NCI-H748 (cell line): ENCODE results near the gene ELP6.

Source experiments
- DNase-seq: peaks from one replicate; lab custom pipeline; 2025; ENCODE audit not compliant: unreplicated experiment; lab: John Stamatoyannopoulos, UW

ELP6 gene, protein sequence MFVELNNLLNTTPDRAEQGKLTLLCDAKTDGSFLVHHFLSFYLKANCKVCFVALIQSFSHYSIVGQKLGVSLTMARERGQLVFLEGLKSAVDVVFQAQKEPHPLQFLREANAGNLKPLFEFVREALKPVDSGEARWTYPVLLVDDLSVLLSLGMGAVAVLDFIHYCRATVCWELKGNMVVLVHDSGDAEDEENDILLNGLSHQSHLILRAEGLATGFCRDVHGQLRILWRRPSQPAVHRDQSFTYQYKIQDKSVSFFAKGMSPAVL

DNA sequence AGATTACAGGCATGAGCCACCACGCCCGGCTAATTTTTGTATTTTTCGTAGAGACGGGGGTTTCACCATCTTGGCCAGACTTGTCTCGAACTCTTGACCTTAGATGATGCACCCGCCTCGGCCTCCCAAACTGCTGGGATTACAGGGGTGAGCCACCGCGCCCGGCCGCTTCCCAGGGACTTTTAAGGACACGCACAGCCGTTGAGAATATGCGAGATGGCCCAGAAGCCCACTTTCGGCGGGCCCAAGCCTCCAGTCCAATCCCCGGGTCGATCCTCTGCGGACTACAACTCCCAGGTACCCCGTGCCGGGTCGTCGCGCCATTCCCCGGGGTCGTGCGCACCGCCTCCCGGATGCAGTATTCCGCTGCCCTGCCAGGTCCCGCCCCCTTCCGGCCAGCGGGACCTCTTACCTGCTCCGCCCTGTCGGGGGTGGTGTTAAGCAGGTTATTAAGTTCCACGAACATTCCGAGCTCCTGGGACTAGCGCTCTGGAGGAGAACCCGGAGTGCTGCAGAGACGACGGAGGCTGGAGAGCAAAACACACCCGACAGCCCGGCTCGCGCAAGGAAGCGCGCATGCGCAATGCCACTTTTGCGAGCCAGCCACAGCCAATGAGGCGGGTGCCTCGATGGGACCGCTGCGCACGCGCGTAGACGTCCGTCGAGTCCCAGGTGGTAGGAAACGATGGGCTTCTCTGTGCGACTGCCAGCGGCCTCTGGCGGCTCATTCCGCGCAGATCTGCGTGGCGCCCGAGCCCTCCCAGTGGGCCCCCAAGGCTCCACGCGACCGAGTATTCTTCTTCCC is at the start of gene ELP6:
Gene ELP6, minus strand, starts transcription at position 588 of the 805 bp plus-strand sequence. Its CDS starts 122 bp downstream, at position 466.
- DNase-seq: peak; percentile 93

DNA sequence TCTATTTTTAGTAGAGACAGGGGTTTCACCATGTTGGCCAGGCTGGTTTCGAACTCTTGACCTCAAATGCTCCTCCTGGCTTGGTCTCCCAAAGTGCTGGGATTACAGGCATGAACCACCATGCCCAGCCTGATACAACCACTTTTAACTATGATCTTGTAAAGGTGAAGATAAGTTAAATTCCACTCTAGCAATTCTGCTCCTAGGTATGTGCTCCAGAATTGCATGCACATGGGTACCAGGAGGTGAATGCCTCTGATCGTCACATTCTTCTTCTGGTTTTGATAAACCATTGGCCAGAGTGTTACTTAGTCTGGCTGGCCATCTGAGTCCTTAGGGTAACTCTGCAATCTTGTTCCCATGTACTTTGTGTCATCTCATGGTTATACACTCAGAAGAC is 42.8 kb upstream of the ELP6 start:
- no peak for DNase-seq

DNA sequence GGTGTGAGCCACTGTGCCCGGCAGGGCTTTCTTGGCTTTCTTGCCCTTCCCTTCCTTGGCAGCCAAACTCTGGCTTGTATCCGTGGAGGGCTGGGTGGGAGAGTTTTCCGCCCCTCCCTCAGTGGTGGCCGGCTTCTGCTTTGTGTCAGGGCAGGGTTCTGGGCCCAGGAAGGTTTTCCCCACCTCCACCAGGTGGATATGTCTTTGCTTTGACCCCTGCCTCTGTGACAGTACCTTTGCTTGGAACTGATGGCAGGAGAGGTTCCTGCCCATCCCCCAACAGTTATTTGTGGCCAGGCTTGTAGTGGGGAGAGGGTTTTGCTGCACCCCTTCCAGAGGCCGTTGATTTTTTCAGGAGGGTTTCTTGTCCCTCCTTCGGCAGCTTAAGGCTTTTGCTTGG is 40.8 kb upstream of the ELP6 start:
- DNase-seq: no peak

DNA sequence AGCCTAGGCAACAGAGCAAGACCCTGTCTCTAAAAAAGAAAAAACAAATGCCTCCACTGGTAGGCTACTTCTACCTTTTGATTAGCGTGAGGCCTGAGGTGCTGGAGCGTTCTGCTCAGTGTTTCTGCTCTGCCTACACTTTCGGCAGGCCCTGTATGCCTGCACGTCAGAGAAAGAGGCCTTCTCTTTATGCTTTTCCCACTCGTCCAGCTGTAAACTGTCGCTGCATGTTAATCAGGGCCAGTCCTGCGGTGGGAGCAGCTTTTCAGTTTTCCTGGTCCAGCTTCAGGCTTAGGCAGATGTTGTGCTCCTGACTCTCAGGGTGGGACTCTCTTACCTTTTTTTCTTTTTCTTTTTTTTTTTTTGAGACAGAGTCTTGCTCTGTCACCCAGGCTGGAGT is 39.9 kb upstream of the ELP6 start:
- no peak for DNase-seq

DNA sequence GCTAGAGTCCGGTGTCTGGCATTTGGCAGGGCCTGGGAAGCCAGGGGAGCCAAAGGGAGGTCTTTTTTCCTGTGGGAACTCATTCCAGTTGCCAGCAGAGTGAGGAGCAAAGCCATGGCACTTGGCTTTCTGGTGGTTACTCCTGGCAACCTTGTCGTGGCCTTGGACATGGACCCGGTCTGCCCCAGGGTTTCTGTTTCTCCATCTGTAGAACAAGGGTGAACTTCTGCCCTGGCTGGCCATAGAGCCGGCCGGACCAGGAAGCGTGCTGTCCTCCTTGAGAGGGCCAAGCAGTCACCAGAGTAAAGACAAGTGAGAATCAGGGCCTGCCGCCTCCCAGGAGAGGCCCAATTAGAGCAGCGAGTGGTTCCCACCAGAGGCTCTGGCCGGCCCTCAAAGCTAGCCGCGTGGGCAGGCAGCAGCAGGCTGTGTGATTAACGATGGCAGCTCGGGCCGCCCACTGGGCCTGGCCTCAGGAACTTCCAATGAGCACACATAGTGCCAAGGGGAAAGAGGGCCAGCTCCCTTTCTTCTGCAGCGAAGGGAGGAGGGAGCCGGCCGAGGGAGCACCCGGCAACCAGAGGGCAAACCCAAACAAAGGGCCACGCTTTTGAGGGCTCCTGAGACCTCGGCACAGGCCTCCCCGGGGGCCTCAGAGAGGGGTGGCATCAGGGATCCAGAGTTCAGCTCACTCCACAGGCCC is 29.1 kb upstream of the ELP6 start:
- DNase-seq: no peak

DNA sequence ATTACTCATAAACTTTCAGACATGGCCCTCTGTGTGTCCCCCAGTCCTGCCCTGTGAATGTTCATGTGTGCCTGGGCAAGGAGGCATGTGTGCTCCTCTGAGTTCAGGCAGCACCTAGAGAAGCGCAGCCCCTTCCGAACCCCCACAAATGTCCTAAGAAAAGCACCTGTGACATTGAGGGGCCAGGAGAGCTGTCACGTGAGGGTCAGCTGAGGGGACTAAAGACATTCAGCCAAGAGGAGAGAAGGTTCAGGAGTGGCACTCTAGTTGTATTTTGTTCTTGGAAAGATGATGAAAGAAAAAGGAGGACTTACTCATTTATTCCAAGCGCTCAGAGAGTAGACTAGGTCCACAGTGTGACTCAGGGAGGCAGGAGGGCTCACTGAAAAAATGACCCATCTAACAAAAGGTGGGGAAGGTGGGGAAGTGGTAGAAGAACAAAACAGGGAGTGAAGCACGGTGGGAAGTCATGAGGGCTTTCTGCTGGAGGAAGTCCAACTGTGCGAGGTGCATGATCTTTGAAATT is 28.1 kb upstream of the ELP6 start:
- no peak for DNase-seq

DNA sequence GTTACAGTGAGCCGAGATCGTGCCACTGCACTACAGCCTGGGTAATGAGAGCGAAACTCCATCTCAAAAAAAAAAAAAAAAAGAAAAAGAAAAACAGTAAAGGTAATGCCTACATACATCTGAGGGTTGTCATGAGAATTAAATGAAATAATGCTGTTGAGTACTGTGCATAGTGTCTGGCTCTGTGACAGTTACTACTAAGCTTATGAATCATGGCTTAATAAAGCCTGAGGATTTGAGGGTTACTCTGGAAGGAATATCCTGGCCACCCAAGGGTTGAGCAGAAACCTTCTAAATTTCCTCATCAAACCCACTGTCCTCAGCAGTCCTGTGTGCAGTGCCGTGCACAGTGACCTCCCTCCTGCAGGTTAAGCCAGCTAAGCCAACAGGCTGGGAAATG is 26.8 kb upstream of the ELP6 start:
- DNase-seq: no peak

DNA sequence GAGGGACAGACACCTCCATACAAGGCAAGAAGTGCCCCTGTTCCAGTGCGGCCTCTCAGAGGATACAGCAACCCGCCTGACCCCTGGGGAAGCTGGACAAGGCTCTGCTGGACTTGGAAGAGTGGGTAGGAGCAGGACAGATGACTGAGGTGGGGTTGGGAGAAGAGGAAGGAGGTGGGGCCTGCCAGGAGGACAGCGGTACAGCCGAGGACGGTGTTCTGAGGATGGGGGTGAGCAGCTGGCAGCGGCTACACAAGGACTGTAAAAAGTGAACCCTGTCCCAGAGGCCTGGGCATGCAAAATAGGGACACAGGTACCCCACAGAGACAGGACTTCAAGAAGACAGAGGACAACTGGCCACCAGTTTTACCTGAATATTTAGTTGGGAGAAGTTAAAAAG is 23.5 kb upstream of the ELP6 start:
- DNase-seq: no peak

DNA sequence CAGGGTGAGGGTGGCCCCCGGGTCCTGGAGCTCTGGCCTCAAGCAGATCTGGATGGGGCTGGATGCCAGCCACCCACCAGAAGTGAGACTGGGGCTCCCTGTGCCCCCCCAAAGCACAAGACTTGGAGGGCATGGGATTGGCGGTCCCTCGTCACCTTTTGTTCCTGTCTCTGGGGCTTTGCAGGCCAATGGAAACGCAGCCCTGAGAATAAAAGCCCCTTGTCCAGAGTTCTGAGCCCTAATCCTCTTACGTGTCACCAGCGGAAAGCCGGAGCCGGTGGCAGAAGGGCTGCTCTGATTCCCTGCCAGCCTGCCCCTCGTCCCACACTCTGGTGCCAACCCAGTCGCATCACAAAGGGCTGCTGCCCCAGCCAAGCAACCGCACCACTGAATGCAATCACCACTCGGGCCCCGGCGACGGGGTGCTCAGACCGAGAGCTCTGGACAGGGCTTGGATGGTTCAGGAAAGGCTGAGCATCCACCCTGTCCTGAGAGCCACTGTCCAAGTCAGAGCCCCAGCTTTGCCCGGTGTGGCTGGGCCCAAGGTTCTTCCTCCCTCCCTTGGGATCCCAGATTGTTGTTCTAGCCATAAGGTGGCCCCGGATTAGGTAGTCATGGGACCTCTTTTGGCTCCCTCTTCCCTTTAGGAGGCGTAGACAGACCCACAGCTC is 22.8 kb upstream of the ELP6 start:
- no peak for DNase-seq

DNA sequence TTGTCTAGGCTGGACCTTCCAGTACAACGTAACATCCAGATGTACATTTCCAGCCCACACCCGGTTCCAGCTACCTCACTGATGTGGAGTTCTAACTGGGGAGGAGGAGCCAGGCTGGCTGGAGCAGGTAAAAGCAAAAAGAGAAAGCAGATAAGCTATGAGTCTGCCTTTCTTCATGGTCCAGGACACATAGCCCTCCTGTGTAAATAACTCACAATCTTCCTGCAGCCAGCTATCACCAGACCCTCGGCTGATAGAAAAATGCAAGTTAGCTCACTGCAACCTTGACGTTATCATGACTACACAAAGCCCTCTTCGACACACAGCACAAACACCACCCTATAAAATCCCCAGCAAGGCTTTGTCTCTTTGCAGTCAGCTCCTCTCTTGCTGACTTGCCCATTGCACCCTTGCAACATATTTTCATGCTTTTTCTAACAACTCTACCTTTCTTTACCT is 20.5 kb upstream of the ELP6 start:
- no peak for DNase-seq

DNA sequence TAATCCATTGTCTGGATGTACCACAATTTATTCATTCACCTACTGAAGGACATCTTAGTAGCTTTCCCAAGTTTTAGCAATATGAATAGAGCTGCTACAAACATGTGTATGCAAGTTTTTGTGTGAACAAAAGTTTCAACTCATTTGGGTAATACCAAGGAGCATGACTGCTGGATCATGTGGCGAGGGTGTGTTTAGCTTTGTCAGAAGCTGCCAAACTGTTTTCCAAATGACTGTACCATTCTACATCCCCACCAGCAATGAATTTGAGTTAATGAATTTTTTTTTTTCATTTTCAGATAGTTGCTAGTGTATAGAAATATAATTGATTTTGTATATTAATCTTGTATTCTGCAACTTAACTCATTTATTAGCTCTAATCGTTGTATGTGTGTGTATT is 20.0 kb upstream of the ELP6 start:
- no peak for DNase-seq

DNA sequence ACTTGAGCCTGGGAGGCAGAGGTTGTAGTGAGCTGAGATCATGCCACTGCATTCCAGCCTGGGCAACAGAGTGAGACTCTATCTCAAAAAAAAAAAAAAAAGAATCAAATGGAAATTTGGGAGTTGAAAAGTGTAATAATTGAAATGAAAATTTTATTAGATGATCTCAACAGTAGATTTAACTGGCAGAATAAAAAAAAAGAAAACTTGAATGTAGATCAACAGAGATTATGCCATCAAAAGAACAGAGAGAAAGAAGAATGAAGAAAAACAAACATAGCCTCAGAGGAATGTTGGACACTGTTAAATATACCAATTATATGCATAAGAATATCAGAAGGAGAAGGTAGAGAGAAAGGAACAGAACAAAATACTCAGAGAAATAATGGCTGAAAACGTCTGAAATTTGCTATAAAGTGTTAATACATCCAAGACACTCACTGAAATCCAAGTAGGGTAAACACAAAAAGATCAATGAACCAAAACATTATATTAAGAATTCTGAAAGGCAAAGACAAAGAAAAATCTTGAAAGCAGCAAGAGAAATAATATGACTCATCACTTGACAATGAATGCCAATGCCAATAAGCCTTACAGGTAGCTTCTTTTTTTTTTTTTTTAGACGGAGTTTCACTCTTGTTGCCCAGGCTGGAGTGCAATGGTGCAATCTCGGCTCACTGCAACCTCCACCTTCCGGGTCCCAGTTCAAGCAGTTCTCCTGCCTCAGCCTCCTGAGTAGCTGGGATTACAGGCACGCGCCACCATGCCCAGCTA is 14.6 kb upstream of the ELP6 start:
- DNase-seq: no peak

DNA sequence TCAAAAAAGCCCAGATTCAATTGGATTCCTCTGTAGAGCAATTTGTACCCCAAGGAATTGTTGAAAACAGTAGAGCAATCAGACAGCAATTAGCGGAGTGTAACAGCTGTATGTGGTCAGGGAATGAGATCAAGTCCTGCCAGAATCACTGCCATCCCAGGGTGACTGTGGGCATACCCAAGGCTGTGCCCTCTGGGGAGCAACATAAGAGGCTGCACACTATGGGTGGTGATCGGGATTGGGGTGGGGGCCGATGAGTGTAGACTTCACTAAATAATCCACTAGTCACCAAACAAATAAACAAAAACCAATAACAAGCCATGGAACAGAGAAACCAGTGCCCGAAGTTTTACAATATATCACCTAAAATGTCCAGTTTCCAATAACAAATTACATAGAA is 12.1 kb upstream of the ELP6 start:
- DNase-seq: no peak

DNA sequence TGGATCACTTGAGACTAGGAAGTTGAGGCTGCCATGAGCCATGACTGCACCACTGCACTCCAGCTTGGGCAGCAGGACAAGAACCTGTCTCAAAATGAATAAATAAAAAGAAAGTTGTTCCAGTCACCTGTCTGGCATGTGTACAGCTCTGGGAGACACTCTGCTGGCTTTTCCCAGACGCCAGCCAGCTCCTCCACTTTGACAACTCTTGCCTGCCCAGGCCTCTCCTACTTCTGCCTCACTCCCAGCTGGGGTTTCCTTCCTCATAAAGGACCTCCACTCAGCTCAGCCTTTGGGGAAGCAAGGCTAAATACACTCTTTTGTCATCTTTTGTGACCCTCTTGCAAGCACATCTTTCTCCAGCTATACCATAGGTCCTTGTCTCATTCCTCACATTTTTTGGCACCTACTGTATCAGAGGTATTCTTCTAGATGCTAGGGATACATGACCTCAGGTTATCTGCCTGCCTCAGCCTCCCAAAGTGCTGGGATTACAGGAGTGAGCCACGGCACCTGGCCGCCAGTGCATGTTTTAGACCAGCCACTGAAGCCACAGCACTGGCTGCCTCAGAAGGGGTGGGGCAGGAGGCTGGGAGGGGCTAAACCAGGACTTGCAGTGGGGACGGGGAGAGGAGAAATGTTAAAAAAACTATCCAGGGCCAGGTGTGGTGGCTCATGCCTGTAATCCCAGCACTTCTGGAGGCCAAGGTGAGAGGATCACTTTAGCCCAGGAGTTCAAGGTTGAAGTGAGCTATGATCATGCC is 10.0 kb upstream of the ELP6 start:
- no peak for DNase-seq

DNA sequence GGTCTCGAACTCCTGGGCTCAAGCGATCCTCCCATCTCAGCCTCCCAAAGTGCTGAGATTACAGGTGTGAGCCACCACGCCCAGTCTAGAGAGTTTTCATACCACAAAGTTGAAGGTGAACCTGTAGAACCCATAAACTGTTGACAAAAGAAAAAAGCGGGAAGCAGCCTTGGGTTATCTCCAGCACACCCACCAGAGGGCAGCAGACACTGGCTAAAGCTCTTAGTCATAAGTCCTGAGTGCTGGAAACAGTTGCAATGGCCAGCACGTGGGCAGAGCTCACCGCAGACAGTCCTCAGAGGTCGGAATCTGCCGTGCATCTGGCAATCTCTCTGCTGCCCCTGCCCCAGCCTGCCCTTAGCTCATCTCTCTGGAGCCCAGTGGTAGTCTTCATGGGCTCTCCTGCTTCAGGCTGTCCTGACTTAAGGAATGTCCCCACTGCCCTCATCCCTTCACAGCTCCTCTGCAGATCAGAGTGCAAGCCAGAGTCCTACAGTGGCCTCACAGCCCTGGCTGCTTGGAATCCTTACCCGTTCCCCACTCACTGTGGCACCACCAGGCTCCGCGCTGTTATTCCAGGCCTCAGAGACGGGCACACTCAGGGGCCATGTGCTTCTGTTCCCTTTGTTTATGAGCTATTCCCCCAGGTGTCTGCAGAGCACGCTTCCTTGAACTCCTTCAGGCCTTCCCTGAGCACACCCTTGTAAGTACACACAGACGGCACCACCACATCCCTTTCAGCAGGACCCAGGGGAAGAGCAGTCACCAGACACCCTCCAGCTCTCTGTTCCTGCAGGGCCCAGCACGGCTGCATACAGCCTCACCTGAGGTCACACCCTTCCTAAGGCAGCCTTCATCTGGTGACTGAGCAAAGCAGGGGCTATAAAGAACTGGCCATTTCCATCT is 8.8 kb upstream of the ELP6 start:
- peak; percentile 89 for DNase-seq

DNA sequence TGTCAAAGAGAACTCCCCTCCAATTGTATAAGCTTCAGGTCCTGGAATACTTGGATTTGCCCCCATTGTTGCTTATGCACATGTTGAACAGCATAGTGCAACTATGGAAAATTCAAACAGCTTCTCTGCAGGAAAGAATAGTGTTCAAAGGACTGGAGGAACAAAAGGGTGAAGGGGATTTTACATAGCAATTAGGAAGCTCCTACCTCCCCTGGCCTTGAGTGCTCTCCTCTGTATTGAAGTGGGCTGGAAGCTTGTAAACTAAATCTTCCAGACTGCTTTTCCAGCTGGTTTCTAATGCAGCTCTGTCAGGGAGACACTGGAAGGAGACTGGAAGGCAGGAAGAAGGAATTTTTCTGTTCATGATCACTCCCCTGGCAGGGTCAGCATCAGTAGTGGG is 7.2 kb upstream of the ELP6 start:
- DNase-seq: no peak

DNA sequence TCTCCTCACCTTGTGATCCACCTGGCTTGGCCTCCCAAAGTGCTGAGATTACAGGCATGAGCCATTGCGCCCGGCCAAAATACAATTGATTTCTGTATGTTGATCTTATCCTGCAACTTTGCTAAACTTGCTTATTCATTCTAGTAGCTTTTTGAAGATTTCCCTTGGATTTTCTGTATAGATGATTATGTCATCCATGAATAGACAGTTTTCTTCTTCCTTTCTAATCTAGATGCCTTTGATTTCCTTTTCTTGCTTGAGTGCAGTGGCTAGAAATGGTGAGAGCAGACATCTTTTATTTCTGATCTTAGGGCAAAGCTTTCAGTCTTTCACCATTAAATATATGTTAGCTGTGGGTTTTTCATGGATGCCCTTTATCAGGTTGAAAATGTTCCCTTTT is 4.4 kb upstream of the ELP6 start:
- DNase-seq: no peak

DNA sequence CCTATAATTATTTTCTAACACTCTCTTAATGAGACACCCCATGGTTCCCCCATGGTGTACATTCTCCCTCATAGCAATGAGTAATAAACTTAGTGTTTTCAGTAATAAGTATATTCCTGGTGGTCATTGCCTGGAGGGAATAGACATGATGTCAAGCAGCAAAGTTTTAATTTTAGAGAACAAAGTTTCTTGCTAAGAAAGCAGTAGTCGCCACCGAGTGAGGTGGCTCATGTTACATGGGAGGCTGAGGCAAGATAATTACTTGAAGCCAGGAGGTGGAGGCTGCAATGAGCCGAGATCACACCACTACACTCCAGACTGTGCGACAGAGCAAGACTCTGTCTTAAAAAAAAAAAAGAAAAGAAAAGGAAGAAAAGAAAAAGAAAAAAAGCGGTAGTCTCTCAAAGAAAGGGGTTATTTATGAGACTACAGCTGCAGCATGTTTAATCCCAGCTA is 2.4 kb upstream of the ELP6 start:
- no peak for DNase-seq

DNA sequence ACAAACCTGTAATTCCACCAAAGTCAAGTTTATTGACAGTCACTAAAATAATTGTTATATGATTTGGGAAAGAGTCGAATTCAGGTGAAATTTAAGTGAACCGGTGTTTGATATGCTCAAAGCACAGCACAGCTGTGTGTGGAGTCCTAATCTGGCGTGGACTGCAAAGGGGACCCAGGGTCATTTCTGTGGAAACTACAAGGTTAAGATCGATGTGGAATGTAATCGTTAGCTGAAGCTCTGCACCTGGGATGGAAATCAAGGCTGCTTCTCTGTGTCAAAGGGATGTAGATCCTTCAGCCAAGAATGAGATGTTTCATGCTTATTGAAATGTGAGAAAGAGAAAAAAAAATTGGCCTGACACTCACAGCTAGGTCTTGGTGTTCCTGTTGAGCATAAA is 1.6 kb upstream of the ELP6 start:
- no peak for DNase-seq
